Type B pancreatic cell (in vitro differentiated cells): ENCODE measurements around the gene RPL6. TPM values are rescaled to one million over a fixed set of nuclear protein-coding genes. Genes with fewer than 3 reads are reported as not detected.

Experiments
- DNase-seq: peaks from one replicate; pipeline ENCODE4 v3.0.0; 2021; ENCODE audit warnings: mixed read lengths; ENCODE audit not compliant: unreplicated experiment; ENCODE audit errors: extremely low spot score
- H3K27ac Mint-ChIP-seq: 2 replicates; pipeline ENCODE4 v1.8.0; 2021; ENCODE audit warnings: mild to moderate bottlenecking, mixed read lengths
- H3K27me3 Mint-ChIP-seq: 2 replicates; pipeline ENCODE4 v1.8.0; 2021; ENCODE audit warnings: mixed read lengths
- H3K36me3 Mint-ChIP-seq: 2 replicates; pipeline ENCODE4 v1.8.0; 2021; ENCODE audit warnings: mixed read lengths
- H3K4me1 Mint-ChIP-seq: one replicate; pipeline ENCODE4 v1.8.0; 2021; ENCODE audit warnings: mixed read lengths; ENCODE audit not compliant: unreplicated experiment
- H3K4me3 Mint-ChIP-seq: 2 replicates; pipeline ENCODE4 v1.8.0; 2021; ENCODE audit warnings: mild to moderate bottlenecking, mixed read lengths
- H3K9me3 Mint-ChIP-seq: 2 replicates; pipeline ENCODE4 v1.8.0; 2021; ENCODE audit warnings: mixed read lengths
- total RNA-seq: library from RNA; stranded (reverse); gene quantifications from 2 replicates; pipeline ENCODE4 v1.2.1, GENCODE V29; 2021; ENCODE audit warnings: low replicate concordance
- TF ChIP-seq, protein P1 (sequence below): fragments of 200-600 bp; sonication (generic); conservative IDR thresholded peaks from 2 replicates; pipeline ENCODE4 v1.5.0; 2021; ENCODE audit warnings: antibody characterized with exemption, mild to moderate bottlenecking

The RPL6 gene
- total RNA-seq, 1 donor from 2014 or later = 1,993 TPM

DNA sequence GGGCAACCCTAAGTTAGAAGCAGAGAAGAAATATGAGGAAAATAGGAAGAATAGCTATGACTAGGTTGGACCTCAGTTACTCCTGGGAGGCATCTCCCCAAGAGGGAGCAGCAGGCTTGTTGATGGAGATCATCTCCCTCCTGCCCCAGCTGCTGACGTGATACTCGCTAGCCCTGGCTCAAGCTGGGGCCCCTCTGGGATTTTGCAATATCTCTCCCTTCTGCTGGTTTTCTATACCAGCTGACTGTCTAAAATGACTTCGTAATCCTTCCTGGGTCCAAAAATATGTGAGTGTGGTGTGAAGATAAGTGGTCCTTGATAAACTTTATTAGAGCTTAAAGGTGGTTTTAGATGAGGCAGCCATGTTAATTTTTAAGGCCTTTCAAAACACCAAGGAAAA is 22.7 kb downstream of the RPL6 start:
- H3K4me1 Mint-ChIP-seq = peaks cover 14% of the 10 kb centered on the region
- H3K4me3 Mint-ChIP-seq = no peak overlapping the region
- no peaks in the 10 kb centered on the region for H3K36me3 Mint-ChIP-seq
- no peak overlapping the region for H3K27ac Mint-ChIP-seq
- H3K27me3 Mint-ChIP-seq = peaks cover 7% of the 10 kb centered on the region
- no peaks in the 10 kb centered on the region for H3K9me3 Mint-ChIP-seq
- TF ChIP-seq, protein P1, sequence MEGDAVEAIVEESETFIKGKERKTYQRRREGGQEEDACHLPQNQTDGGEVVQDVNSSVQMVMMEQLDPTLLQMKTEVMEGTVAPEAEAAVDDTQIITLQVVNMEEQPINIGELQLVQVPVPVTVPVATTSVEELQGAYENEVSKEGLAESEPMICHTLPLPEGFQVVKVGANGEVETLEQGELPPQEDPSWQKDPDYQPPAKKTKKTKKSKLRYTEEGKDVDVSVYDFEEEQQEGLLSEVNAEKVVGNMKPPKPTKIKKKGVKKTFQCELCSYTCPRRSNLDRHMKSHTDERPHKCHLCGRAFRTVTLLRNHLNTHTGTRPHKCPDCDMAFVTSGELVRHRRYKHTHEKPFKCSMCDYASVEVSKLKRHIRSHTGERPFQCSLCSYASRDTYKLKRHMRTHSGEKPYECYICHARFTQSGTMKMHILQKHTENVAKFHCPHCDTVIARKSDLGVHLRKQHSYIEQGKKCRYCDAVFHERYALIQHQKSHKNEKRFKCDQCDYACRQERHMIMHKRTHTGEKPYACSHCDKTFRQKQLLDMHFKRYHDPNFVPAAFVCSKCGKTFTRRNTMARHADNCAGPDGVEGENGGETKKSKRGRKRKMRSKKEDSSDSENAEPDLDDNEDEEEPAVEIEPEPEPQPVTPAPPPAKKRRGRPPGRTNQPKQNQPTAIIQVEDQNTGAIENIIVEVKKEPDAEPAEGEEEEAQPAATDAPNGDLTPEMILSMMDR = no peak
- DNase-seq = no peak

DNA sequence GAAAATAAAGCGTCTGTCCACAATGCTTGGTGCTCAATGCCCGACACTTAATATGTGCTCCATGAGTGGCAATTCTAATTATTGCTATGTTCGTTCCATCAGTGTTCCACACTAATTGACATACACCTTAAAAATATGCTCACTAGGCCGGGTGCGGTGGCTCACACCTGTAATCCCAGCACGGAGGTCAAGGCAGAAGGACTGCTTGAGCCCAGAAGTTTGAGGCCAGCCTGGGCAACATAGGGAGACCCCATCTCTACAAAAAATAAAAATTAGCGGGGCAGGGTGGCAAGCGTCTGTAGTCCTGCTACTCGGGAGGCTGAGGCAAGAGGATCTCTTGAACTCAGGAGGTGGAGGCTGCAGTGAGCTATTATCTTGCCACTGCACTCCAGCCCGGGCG is 26.5 kb downstream of the RPL6 start:
- Mint-ChIP-seq H3K36me3 (no peaks in the 10 kb centered on the region), H3K27me3 (peaks cover 3% of the 10 kb centered on the region), H3K9me3 (no peaks in the 10 kb centered on the region), H3K27ac (peak overlapping the region; percentile 92), H3K4me1 (peaks cover 31% of the 10 kb centered on the region), H3K4me3 (peak overlapping the region; percentile 95)
- DNase-seq = no peak
- TF ChIP-seq, protein P1 = no peak

DNA sequence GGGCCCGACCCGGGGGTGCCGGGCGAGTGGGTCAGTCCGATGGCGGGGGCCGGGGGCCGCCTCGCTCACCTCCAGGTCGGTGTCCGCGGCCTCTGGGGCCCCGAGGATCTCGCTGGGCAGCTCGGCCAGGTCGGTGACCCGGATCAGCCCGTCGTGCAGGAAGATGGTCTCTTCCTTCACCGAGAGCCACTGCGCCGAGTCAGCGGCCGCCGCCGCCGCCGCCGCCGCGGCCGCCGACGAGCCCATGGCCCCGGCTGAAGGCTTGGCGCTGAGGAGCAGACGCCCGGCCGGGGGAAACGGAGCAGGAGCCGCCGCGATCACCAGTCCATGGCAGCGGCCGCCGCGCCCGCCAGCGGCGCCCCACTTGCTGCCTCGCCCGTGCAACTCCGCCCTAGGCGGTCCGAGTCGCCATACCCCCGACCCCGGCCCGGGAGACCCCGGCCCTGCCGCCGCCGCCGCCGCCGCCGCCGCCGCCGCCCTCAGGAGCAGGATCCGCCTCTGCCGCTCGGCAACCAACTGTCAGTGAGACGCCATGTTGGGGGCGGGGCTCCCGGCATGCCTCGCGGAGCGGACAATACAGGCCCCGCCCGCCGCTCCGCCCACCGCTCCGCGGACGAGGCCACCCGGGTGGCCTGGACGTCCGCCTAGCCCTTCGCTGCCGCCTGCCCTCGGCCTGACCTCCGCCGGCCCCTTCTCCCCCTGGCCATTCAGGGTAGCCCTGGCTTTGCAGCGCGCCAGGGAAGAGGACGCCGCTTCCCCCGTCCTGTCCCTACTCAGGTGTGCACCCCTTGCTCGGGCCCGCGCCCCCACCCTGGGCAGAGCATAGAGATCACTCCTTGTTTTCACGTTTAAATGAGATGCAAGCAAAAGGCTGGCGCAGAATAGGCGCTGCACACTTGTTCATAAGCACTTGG is 27.3 kb downstream of the RPL6 start, which contains the start of gene HECTD4:
Gene HECTD4, minus strand, starts transcription at position 549 of the 914 bp plus-strand sequence. Its CDS starts 303 bp downstream, at position 246.
- Mint-ChIP-seq H3K27ac (peak within 1 kb of the TSS; percentile 92), H3K9me3 (no peaks in the 10 kb centered on the region), H3K27me3 (no peaks in the 10 kb centered on the region), H3K4me3 (peak within 1 kb of the TSS; percentile 95), H3K36me3 (no peaks in the 10 kb centered on the region), H3K4me1 (peaks cover 27% of the 10 kb centered on the region)
- TF ChIP-seq, protein P1 = no peak
- peak; percentile 93 for DNase-seq

DNA sequence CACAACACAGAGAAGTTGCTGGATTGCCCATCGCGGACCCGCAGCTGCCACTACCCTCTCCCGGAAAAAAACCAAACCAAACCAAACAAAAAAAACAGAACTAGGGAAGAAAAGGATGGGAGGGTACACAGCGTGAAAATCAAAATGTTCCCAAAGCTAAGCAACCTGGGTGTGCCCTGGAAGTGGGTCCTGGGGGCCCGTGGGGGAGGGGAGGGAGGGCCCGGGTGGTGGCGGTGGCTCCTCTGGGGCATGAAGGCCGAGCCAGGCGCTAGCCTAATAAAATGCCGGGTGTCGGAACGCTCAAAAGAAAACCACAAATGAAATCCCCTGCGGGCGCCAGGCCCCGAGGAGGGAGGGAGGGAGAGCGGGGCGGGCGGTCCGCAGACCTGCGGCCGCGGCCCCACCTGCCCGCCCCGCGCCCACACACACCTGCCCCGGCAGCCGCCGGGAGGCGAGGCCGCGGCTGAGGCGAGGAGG is 28.0 kb downstream of the RPL6 start:
- no peaks in the 10 kb centered on the region for H3K27me3 Mint-ChIP-seq
- TF ChIP-seq, protein P1 = no peak
- H3K27ac Mint-ChIP-seq = peak overlapping the region; percentile 91
- no peak for DNase-seq
- peaks cover 3% of the 10 kb centered on the region for H3K36me3 Mint-ChIP-seq
- peaks cover 23% of the 10 kb centered on the region for H3K4me1 Mint-ChIP-seq
- H3K9me3 Mint-ChIP-seq = no peaks in the 10 kb centered on the region
- H3K4me3 Mint-ChIP-seq = peak overlapping the region; percentile 94

DNA sequence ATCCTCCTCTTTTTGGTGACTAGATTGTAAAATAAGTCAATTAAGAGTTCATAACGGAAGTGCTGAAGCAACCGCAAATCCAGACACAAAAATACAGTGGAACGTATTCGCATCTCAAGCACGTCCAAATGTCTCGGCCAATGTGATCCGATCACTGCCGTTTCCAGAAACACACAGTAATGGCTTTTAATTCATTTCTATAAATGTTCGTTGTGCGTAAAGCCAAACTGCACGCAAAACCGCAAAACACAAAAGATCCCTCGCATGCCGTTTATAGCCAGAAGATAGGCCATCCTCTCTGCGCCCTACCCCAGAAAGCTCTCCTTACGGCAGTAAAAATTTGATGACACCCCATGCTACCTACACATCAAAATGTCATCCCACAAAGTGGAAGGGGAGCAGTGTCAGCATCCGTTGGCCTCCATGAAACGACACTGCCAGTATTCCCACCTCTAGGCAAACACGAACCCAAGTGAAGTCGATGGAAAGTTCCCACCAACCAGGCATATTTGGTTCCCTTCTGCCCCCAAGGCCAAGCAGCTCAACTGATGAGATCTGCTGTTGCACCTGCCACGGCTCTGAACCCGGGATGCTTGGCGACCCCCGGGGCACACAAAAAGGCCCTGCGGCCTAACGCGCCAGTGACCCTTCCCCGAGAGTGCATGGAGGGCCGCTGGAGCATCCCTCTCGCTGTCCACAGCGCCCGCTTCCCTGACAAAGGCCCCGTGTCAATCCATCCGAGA is 28.6 kb downstream of the RPL6 start:
- no peaks in the 10 kb centered on the region for H3K9me3 Mint-ChIP-seq
- TF ChIP-seq, protein P1 = no peak
- no peaks in the 10 kb centered on the region for H3K27me3 Mint-ChIP-seq
- peak overlapping the region; percentile 91 for H3K27ac Mint-ChIP-seq
- H3K4me3 Mint-ChIP-seq = peak overlapping the region; percentile 94
- no peak for DNase-seq
- H3K36me3 Mint-ChIP-seq = peaks cover 4% of the 10 kb centered on the region
- peaks cover 21% of the 10 kb centered on the region for H3K4me1 Mint-ChIP-seq
